ENCODE data around the gene TAOK1. TPM values are rescaled to one million over a fixed set of nuclear protein-coding genes. Genes with fewer than 3 reads are reported as not detected.
A peak's percentile ranks its signal among the peaks of the same experiment; 100 is the strongest.

TAOK1 gene
- total and polyA plus RNA-seq, 2 of the 13 experiments (the other 11 are each of a cell fraction or from before 2014, with no cell fraction given), result 14.1 to 23.0 TPM

DNA sequence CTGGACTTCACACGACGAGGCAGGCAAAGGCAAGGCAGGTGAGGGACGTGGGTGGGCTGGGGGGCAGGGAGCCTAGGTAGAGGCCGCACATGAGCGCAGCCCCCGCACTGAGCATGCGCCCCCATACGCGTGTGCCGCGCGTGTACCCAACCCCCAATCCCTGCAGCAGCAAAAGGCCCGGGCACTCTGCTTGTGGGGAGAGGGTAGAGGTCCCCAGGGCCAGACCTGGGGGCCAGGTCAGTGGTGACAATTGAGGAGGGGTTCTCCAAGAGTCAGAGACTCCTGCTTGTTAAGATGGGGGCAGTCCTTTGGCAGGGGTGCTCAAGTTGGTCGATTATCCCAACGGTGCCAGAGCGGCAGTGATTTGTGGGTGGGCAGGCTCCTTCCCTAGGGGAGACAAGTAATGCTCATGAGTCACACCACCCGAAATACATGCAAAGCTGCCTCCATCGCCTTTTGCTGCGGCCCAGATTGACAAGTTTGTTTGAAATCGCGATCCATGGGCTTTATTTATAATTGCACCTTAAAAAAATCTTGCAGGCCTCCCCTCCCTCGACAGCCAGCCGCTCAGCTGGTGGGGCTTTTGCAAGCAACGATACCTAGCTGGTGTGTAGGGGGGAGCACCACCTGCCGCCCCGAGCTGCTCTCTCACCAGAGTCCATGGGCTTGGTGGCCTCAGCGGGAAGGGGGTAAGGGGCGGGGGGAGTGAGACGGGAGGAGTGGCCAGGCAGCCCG lies 200.4 kb downstream of the TAOK1 start (continued):
- TF ChIP-seq, protein P1, sequence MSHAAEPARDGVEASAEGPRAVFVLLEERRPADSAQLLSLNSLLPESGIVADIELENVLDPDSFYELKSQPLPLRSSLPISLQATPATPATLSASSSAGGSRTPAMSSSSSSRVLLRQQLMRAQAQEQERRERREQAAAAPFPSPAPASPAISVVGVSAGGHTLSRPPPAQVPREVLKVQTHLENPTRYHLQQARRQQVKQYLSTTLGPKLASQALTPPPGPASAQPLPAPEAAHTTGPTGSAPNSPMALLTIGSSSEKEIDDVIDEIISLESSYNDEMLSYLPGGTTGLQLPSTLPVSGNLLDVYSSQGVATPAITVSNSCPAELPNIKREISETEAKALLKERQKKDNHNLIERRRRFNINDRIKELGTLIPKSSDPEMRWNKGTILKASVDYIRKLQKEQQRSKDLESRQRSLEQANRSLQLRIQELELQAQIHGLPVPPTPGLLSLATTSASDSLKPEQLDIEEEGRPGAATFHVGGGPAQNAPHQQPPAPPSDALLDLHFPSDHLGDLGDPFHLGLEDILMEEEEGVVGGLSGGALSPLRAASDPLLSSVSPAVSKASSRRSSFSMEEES (CRISPR knock-in tag; IDR thresholded peaks at IDR 0.05), result no peak
- TF ChIP-seq ZNF574 (CRISPR knock-in tag; IDR thresholded peaks at IDR 0.05) (no peak; the same call in 1 of the 2 replicates), REPIN1 (CRISPR knock-in tag; IDR thresholded peaks at IDR 0.05; ENCODE audit: borderline replicate concordance, low read depth) (no peak), ZNF530 (CRISPR knock-in tag; IDR thresholded peaks at IDR 0.05; ENCODE audit: low read depth) (no peak), ZFP37 (CRISPR knock-in tag; IDR thresholded peaks at IDR 0.05; ENCODE audit: borderline replicate concordance) (0 out of 2 replicates have a peak, but pooled peaks have one; percentile 26), IKZF1 (IDR thresholded peaks at IDR 0.05) (no peak), ZNF629 (CRISPR knock-in tag; conservative IDR thresholded peaks at IDR 0.05) (0 out of 2 replicates have a peak, but pooled peaks have one; percentile 18), YY1 (IDR thresholded peaks at IDR 0.05; ENCODE audit: insufficient read depth, insufficient replicate concordance, low read depth, low read length) (peak; percentile 0), ZNF451 (CRISPR knock-in tag; IDR thresholded peaks at IDR 0.05) (no peak), TRIM22 (IDR thresholded peaks at IDR 0.05) (no peak), ZNF780A (CRISPR knock-in tag; IDR thresholded peaks at IDR 0.05) (no peak), ARNTL (CRISPR knock-in tag; IDR thresholded peaks at IDR 0.05) (0 out of 2 replicates have a peak, but pooled peaks have one; percentile 3)
- TF ChIP-seq, protein P2, sequence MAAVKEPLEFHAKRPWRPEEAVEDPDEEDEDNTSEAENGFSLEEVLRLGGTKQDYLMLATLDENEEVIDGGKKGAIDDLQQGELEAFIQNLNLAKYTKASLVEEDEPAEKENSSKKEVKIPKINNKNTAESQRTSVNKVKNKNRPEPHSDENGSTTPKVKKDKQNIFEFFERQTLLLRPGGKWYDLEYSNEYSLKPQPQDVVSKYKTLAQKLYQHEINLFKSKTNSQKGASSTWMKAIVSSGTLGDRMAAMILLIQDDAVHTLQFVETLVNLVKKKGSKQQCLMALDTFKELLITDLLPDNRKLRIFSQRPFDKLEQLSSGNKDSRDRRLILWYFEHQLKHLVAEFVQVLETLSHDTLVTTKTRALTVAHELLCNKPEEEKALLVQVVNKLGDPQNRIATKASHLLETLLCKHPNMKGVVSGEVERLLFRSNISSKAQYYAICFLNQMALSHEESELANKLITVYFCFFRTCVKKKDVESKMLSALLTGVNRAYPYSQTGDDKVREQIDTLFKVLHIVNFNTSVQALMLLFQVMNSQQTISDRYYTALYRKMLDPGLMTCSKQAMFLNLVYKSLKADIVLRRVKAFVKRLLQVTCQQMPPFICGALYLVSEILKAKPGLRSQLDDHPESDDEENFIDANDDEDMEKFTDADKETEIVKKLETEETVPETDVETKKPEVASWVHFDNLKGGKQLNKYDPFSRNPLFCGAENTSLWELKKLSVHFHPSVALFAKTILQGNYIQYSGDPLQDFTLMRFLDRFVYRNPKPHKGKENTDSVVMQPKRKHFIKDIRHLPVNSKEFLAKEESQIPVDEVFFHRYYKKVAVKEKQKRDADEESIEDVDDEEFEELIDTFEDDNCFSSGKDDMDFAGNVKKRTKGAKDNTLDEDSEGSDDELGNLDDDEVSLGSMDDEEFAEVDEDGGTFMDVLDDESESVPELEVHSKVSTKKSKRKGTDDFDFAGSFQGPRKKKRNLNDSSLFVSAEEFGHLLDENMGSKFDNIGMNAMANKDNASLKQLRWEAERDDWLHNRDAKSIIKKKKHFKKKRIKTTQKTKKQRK (IDR thresholded peaks at IDR 0.05; ENCODE audit: low read length), result no peak
- TF ChIP-seq, protein P3, sequence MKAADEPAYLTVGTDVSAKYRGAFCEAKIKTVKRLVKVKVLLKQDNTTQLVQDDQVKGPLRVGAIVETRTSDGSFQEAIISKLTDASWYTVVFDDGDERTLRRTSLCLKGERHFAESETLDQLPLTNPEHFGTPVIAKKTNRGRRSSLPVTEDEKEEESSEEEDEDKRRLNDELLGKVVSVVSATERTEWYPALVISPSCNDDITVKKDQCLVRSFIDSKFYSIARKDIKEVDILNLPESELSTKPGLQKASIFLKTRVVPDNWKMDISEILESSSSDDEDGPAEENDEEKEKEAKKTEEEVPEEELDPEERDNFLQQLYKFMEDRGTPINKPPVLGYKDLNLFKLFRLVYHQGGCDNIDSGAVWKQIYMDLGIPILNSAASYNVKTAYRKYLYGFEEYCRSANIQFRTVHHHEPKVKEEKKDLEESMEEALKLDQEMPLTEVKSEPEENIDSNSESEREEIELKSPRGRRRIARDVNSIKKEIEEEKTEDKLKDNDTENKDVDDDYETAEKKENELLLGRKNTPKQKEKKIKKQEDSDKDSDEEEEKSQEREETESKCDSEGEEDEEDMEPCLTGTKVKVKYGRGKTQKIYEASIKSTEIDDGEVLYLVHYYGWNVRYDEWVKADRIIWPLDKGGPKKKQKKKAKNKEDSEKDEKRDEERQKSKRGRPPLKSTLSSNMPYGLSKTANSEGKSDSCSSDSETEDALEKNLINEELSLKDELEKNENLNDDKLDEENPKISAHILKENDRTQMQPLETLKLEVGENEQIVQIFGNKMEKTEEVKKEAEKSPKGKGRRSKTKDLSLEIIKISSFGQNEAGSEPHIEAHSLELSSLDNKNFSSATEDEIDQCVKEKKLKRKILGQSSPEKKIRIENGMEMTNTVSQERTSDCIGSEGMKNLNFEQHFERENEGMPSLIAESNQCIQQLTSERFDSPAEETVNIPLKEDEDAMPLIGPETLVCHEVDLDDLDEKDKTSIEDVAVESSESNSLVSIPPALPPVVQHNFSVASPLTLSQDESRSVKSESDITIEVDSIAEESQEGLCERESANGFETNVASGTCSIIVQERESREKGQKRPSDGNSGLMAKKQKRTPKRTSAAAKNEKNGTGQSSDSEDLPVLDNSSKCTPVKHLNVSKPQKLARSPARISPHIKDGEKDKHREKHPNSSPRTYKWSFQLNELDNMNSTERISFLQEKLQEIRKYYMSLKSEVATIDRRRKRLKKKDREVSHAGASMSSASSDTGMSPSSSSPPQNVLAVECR (CRISPR knock-in tag; IDR thresholded peaks at IDR 0.05; ENCODE audit: borderline replicate concordance), result peak; percentile 6; the same call in 1 of the 2 replicates

Measured in HepG2 (cell line).